Measurements from ENCODE around the gene NLRP1. TPM values are rescaled to one million over a fixed set of nuclear protein-coding genes. Genes with fewer than 3 reads are reported as not detected.

The NLRP1 gene
- total RNA-seq (2016; rRNA removed; fragmentation: Illumina TruSeq; extraction: Trizol) (3.3 and 3.4 TPM in 2 replicates), polyA plus RNA-seq (2011; rRNA removed) (3.7 and 4.8 TPM in 2 replicates), polyA minus RNA-seq (2011; rRNA and poly(A)+ RNA removed; ENCODE audit: low replicate concordance) (1.1 and 1.8 TPM in 2 replicates), Bru-seq, nascent RNA (percentile 23 among the genes with signal in this experiment), BruChase-seq, experiment 1, labeled RNA remaining after a 6-hour chase (percentile 25 among the genes with signal in this experiment), BruChase-seq, experiment 2, labeled RNA remaining after a 2-hour chase (percentile 23 among the genes with signal in this experiment)
- total RNA-seq (2016; cell fraction: cytosol; rRNA removed; fragmentation: Illumina TruSeq; extraction: Trizol; ENCODE audit: low read depth) = 1.2 and 1.3 TPM in 2 replicates
- total RNA-seq (2016; cell fraction: insoluble cytoplasmic fraction; rRNA removed; fragmentation: Illumina TruSeq; extraction: Trizol) = 2.9 and 4.0 TPM in 2 replicates
- 2.1 and 2.6 TPM in 2 replicates for total RNA-seq (2016; cell fraction: membrane; rRNA removed; fragmentation: Illumina TruSeq; extraction: Trizol)
- 2.7 and 3.3 TPM in 2 replicates for total RNA-seq (2016; cell fraction: nucleus; rRNA removed; fragmentation: Illumina TruSeq; extraction: Trizol)
- polyA plus RNA-seq (2011; cell fraction: cytosol; rRNA removed) = 5.2 and 5.7 TPM in 2 replicates
- polyA plus RNA-seq (2011; cell fraction: nucleus; rRNA removed) = 10.0 and 12.0 TPM in 2 replicates
- polyA plus RNA-seq (2012) = 8.4 and 9.1 TPM in 2 replicates
- 1.4 and 1.5 TPM in 2 replicates for polyA plus RNA-seq (2016; cell fraction: cytosol; fragmentation: Illumina TruSeq; extraction: Trizol; ENCODE audit: low read depth)
- polyA plus RNA-seq (2016; cell fraction: insoluble cytoplasmic fraction; fragmentation: Illumina TruSeq; extraction: Trizol; ENCODE audit: low read depth) = 4.4 and 4.5 TPM in 2 replicates
- polyA plus RNA-seq (2016; cell fraction: membrane; fragmentation: Illumina TruSeq; extraction: Trizol; ENCODE audit: low read depth) = 2.4 and 2.7 TPM in 2 replicates
- 5.8 and 6.5 TPM in 2 replicates for polyA plus RNA-seq (2016; cell fraction: nucleus; fragmentation: Illumina TruSeq; extraction: Trizol; ENCODE audit: insufficient read depth, low read depth)
- polyA minus RNA-seq (2011; cell fraction: cytosol; rRNA and poly(A)+ RNA removed) = 2.3 and 2.4 TPM in 2 replicates
- 0.62 and 1.0 TPM in 2 replicates for polyA minus RNA-seq (2011; cell fraction: nucleus; rRNA and poly(A)+ RNA removed)
- long read RNA-seq, experiment 1 = 0 reads
- long read RNA-seq, experiment 2, transcript NLRP1-206 (2 exons, 1,627 nt) = major isoform, 17 of 19 reads
- long read RNA-seq, experiment 2, partial matches to known transcripts = 2 of 19 reads
- long read RNA-seq, experiment 2, other reads (novel, unspliced or antisense) = 0 of 19 reads

GRCh38 chr17:5584383-5585286 lies at the start of gene NLRP1:
Gene NLRP1, minus strand, starts transcription at chr17:5584509. Its CDS starts 552 bp downstream, at chr17:5583957.
- Histone ChIP-seq H3K9ac (ENCODE audit: insufficient read depth, low read depth, low read length) (no peak within 1 kb of the TSS), H3K27me3 (ENCODE audit: control insufficient read depth in 1 of 2, insufficient read depth in 2 of 2, low read length in 2 of 2) (no peaks in the 10 kb centered on the region), H3K79me2 (ENCODE audit: insufficient read depth, low read length) (no peaks in the 10 kb centered on the region), H3K27ac (ENCODE audit: extremely low read length, insufficient read depth, low read length) (no peak within 1 kb of the TSS), H3K36me3 (replicated peaks in 1 of 2; ENCODE audit: control insufficient read depth in 1 of 2, insufficient read depth in 2 of 2, low read length in 2 of 2) (no peaks in the 10 kb centered on the region), H2AFZ (ENCODE audit: low read length) (no peak within 1 kb of the TSS), H4K20me1 (ENCODE audit: insufficient read depth, low read length) (no peaks in the 10 kb centered on the region), H3K9me3 (ENCODE audit: low read length) (no peaks in the 10 kb centered on the region), H3K4me2 (ENCODE audit: low read depth, low read length) (no peak within 1 kb of the TSS), H3K4me3 (replicated peaks in 1 of 3; ENCODE audit: insufficient read depth in 1 of 3, low read depth in 2 of 3, low read length in 3 of 3) (no peak within 1 kb of the TSS), H3K4me1 (ENCODE audit: insufficient read depth, low read length) (no peaks in the 10 kb centered on the region)
- FAIRE-seq = no peak
- intact Hi-C loops (cut with micrococcal nuclease; ENCODE audit: unreplicated experiment) = loop anchor here (5.0 to 10.0 kb wide), 3 partner anchors 120 to 853 kb away; partner anchors contain the start of gene AIPL1
- CTCF ChIA-PET (ENCODE audit: low intra/inter-chr PET ratio, low total read pairs) = no interaction called here
- DNase-seq (ENCODE audit: low spot score) = peak; percentile 20
- in situ Hi-C loops (cut with HindIII; ENCODE audit: extremely low pct_ligation_motif_present, low pct_unique_long_range_greater_than_20kb) = loop anchor here (5.0 kb wide), 2 partner anchors 123 to 838 kb away; no protein-coding TSS in a partner anchor
- ATAC-seq = peak; percentile 45
- TF ChIP-seq MTA1 (CRISPR knock-in tag; IDR thresholded peaks at IDR 0.05; ENCODE audit: borderline replicate concordance) = no peak
- no peak for TF ChIP-seq ERF (CRISPR knock-in tag; IDR thresholded peaks at IDR 0.05)
- TF ChIP-seq ZNF225 (CRISPR knock-in tag; IDR thresholded peaks at IDR 0.05) = no peak
- TF ChIP-seq U2AF2 (IDR thresholded peaks at IDR 0.05; ENCODE audit: low read depth, low read length) = no peak
- no peak for TF ChIP-seq PPARG (CRISPR knock-in tag; conservative IDR thresholded peaks at IDR 0.05)
- no TSS peak for BruUV-seq (replicated peaks)
- WGBS (ENCODE audit: low lambda C conversion rate) = 0% methylated on average over 3 of the region's 14 CpGs
- POLR2A ChIA-PET = no interaction called here

All from HepG2 (cell line).